Measurements from ENCODE around the gene ADIPOQ.

DNA sequence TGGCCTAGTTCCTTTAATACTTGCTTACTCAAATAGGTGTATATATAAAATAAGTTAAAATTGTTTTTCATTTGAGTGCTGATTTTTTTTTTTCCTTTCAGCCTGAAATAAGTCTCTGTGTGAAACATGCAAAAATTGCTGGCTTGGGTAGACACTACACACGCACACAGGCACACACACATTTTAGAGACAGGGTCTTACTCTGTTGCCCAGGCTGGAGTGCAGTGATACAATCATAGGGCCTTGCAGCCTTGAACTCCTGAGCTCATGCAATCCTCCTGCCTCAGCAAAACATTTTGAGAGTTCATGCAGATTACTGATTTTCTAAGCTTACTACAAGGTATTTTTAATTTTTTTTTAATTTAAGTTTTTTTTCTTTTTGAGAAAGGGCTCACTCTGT is 23.6 kb upstream of the ADIPOQ start:
- TF ChIP-seq MXI1 (IDR thresholded peaks at IDR 0.05; ENCODE audit: low read depth, low read length) (no peak), JUND (IDR thresholded peaks at IDR 0.05) (no peak)
